Activated CD8-positive, alpha-beta memory T cell treated with anti-CD3 and anti-CD28 coated beads, Interleukin-2, amount 50 U/mL, for 48 hours (primary cell): Measurements from ENCODE around the gene METRN.

Source experiments
- DNase-seq: peaks from one replicate; pipeline ENCODE4 v3.0.0-alpha.2; 2020

METRN gene

GRCh38 chr16:761625-762513, 47.0 kb downstream of the METRN start:
- no peak for DNase-seq

- DNase-seq = no peak
These were observed 47.8 kb downstream of the METRN start for GRCh38 chr16:762595-763268.

DNA sequence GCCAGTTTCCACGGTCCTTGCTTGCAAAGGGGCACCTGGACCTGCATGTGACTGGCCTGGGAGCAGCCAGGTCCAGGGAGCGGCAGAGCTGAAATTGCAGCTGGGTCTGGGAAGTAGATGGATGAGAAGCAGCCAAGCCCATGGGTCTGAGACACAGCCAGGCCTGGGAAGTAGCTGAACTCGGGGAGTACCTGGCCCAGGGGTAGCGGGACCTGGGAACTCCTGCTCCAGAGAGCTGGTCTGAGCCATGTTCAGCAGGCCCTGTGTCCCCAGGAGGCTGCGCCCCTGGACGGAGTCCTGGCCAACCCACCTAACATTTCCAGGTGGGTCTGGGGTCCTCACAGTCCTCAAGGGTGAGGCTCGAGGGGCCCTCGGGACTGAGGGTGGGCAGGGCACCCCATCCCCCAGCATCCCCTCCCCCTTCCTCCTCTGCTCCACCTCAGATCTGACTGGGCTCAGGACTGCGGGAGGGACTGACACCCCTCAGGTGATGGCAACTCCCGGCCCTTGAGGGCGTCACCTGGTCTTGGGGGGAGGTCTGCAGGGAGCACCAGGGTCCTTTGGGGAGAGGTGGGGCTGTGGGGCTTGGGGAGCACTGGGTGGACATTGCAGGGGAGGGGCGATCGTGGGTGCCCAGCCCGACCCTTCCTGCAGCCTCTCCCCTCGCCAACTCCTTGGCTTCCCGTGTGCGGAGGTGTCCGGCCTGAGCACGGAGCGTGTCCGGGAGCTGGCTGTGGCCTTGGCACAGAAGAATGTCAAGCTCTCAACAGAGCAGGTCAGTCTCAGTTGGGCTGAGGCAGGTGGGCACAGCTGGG, 48.7 kb downstream of the METRN start:
- no peak for DNase-seq

DNA sequence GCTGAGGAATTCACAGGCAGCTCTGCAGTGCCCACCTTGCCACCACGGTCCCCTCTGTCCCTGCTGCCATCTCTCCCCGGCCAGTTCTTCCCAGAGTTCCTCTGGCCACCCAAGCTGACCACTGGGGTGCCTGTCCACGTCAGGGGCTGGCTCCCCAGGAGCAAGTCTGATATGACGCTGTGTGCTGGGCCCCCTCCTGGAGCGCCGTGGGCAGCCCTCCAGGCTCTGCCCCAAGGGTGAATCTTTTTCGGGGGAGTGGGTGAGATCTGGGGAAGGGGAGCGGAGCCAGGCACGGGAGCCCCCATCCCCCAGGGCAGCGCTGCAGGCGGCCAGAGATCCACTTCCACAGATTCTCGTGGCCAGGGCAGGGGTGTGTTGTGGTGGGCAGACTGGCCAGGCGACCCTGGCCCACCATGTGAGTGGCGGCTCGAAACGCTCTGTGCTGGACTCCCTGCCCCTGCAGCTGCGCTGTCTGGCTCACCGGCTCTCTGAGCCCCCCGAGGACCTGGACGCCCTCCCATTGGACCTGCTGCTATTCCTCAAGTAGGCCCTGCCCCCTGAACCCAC, 49.3 kb downstream of the METRN start:
- DNase-seq = no peak

GRCh38 chr16:764848-765487, 50.0 kb downstream of the METRN start:
- no peak for DNase-seq

DNA sequence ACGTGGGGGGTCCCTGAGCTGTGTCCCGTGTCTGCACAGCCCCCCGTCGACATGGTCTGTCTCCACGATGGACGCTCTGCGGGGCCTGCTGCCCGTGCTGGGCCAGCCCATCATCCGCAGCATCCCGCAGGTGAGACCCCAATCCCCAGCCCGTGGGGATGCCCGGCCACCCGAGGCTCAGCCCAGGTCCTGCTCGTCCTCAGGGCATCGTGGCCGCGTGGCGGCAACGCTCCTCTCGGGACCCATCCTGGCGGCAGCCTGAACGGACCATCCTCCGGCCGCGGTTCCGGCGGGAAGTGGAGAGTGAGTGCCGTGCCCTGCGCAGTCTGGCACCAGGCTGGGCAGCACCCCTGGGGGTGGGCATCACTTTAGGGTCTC, 50.6 kb downstream of the METRN start:
- DNase-seq = no peak

DNA sequence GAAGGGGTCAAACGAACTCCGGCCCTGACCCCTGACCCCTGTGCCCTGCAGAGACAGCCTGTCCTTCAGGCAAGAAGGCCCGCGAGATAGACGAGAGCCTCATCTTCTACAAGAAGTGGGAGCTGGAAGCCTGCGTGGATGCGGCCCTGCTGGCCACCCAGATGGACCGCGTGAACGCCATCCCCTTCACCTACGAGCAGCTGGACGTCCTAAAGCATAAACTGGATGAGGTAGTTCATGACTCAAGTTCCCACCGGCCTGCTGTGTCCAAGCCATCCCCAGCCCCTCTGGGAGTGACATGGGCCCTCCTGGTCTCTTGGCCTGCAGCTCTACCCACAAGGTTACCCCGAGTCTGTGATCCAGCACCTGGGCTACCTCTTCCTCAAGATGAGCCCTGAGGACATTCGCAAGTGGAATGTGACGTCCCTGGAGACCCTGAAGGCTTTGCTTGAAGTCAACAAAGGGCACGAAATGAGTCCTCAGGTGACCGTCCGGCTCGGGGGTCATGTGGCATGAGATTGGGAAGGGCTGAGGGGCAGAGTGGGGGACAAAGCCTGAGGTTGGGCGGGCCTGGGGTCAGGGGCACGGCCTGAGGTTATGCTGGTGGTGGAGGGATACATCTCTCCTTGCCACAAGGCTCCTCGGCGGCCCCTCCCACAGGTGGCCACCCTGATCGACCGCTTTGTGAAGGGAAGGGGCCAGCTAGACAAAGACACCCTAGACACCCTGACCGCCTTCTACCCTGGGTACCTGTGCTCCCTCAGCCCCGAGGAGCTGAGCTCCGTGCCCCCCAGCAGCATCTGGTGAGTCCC, 51.3 kb downstream of the METRN start:
- DNase-seq = no peak

DNA sequence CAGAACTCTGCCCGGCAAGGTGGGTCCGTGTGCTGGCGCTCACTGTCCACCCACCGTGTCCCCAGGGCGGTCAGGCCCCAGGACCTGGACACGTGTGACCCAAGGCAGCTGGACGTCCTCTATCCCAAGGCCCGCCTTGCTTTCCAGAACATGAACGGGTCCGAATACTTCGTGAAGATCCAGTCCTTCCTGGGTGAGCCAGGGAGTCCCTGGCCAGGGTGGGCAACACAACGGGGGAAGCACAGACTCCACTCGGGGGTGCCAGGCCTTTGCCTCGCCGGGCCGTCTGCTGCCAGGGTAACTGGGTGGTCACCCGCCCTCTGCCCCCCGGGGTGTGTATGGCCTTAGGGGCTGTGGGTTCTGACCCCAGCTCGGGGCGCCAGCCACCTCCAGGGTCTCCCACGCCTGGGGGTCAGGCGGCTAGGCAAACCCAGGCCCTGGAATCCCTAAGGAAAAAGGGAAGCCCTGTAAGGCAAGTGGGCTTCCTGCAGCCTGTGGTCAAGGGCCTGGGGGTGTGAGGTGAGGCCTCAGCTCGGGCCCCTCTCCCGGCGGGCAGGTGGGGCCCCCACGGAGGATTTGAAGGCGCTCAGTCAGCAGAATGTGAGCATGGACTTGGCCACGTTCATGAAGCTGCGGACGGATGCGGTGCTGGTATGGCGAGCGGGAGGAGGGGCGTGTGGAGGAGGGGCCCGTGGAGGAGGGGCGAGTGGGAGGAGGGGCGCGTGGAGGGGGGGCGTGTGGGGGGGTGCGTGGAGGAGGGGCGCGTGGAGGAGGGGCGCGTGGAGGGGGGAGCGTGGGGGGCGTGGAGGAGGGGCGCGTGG, 52.1 kb downstream of the METRN start:
- no peak for DNase-seq

DNA sequence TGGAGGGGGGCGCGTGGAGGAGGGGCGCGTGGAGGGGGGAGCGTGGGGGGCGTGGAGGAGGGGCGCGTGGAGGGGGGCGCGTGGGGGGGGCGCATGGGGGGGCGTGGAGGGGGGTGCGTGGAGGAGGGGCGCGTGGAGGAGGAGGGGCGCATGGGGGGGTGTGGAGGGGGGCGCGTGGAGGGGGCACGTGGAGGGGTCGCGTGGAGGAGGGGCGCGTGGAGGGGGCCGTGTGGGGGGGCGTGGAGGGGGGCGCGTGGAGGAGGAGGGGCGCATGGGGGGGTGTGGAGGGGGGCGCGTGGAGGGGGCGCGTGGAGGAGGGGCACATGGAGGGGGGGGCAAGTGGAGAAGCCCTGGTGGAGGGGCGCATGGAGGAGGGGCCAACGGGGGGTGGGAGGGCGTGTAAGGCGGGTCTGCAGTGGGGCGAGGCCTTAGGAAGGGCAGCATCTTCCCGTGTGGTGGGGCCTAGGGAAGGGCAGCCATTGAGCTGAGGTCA, 52.9 kb downstream of the METRN start:
- DNase-seq = no peak

DNA sequence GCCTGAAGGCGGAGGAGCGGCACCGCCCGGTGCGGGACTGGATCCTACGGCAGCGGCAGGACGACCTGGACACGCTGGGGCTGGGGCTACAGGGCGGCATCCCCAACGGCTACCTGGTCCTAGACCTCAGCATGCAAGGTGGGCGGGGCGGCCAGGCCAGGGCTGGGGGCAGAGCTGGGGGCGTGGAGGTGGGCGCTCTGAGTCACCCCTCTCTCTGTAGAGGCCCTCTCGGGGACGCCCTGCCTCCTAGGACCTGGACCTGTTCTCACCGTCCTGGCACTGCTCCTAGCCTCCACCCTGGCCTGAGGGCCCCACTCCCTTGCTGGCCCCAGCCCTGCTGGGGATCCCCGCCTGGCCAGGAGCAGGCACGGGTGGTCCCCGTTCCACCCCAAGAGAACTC, 53.5 kb downstream of the METRN start:
- no peak for DNase-seq
